ENCODE measurements around the gene CHRNA4. TPM values are rescaled to one million over a fixed set of nuclear protein-coding genes. Genes with fewer than 3 reads are reported as not detected.

Gene CHRNA4
- total and polyA plus RNA-seq, 2 donors from 2014 or later = 0.44 to 0.67 TPM

- Histone ChIP-seq H3K36me3 (ENCODE audit: control insufficient read depth in 2 of 3, insufficient read depth in 3 of 3, low read length in 3 of 3) (no peaks in the 10 kb centered on the region), H3K27me3 (ENCODE audit: control insufficient read depth, insufficient read depth, low read length) (no peaks in the 10 kb centered on the region), H3K27ac (ENCODE audit: low read depth in 2 of 2, low read length in 2 of 2) (no peak overlapping the region), H3K9me3 (ENCODE audit: control insufficient read depth in 2 of 3, insufficient read depth in 1 of 3, low read length in 3 of 3) (no peaks in the 10 kb centered on the region), H3K4me3 (ENCODE audit: low read length in 3 of 3) (no peak overlapping the region), H3K4me1 (ENCODE audit: control insufficient read depth in 2 of 3, insufficient read depth in 2 of 3, low read depth in 1 of 3, low read length in 3 of 3) (no peaks in the 10 kb centered on the region), H3K9ac (ENCODE audit: low read length in 3 of 3) (no peak overlapping the region)
- no peak for TF ChIP-seq CTCF (IDR thresholded peaks at IDR 0.05; ENCODE audit: borderline replicate concordance, extremely low read depth, insufficient read depth)
- intact Hi-C loops (cut with DNase I) = no loop called here
- DNase-seq (peak in 2 of 5 donors; percentile 49 to 52), FAIRE-seq (no peak)
Measured at GRCh38 chr20:63315731-63316491, 45.2 kb downstream of the CHRNA4 start.

- FAIRE-seq (no peak), DNase-seq (peak in 2 of 5 donors; percentile 56 to 65)
- no peak for TF ChIP-seq CTCF (IDR thresholded peaks at IDR 0.05; ENCODE audit: borderline replicate concordance, extremely low read depth, insufficient read depth)
- H3K36me3 ChIP-seq (ENCODE audit: control insufficient read depth in 2 of 3, insufficient read depth in 3 of 3, low read length in 3 of 3) = no peaks in the 10 kb centered on the region
- H3K27ac ChIP-seq (ENCODE audit: low read depth in 2 of 2, low read length in 2 of 2) = no peak overlapping the region
- H3K4me1 ChIP-seq (ENCODE audit: control insufficient read depth in 2 of 3, insufficient read depth in 2 of 3, low read depth in 1 of 3, low read length in 3 of 3) = no peaks in the 10 kb centered on the region
- no peak overlapping the region for H3K4me3 ChIP-seq (ENCODE audit: low read length in 3 of 3)
- H3K9ac ChIP-seq (ENCODE audit: low read length in 3 of 3) = no peak overlapping the region
- H3K27me3 ChIP-seq (ENCODE audit: control insufficient read depth, insufficient read depth, low read length) = no peaks in the 10 kb centered on the region
- no peaks in the 10 kb centered on the region for H3K9me3 ChIP-seq (ENCODE audit: control insufficient read depth in 2 of 3, insufficient read depth in 1 of 3, low read length in 3 of 3)
- intact Hi-C loops (cut with DNase I) = no loop called here
Measured at GRCh38 chr20:63315240-63315689, 45.9 kb downstream of the CHRNA4 start.

GRCh38 chr20:63314566-63315239 is 46.4 kb downstream of the CHRNA4 start:
- Histone ChIP-seq H3K27me3 (ENCODE audit: control insufficient read depth, insufficient read depth, low read length) (no peaks in the 10 kb centered on the region), H3K27ac (ENCODE audit: low read depth in 2 of 2, low read length in 2 of 2) (no peak overlapping the region), H3K36me3 (ENCODE audit: control insufficient read depth in 2 of 3, insufficient read depth in 3 of 3, low read length in 3 of 3) (no peaks in the 10 kb centered on the region), H3K9me3 (ENCODE audit: control insufficient read depth in 2 of 3, insufficient read depth in 1 of 3, low read length in 3 of 3) (no peaks in the 10 kb centered on the region), H3K4me3 (ENCODE audit: low read length in 3 of 3) (no peak overlapping the region), H3K9ac (ENCODE audit: low read length in 3 of 3) (no peak overlapping the region), H3K4me1 (ENCODE audit: control insufficient read depth in 2 of 3, insufficient read depth in 2 of 3, low read depth in 1 of 3, low read length in 3 of 3) (no peaks in the 10 kb centered on the region)
- FAIRE-seq = no peak
- TF ChIP-seq CTCF (IDR thresholded peaks at IDR 0.05; ENCODE audit: borderline replicate concordance, extremely low read depth, insufficient read depth) = no peak
- intact Hi-C loops (cut with DNase I) = no loop called here
- peak in 2 of 5 donors; percentile 37 to 58 for DNase-seq

Measured in kidney (tissue), 14 donors.